HG03103 (cell line): ENCODE measurements around the gene STK24.
"Not testable (repeated sequence)": the region's sequence is repeated elsewhere in the genome, so short reads cannot be mapped to it uniquely, and the experiment has no call there.

Source experiments
- ATAC-seq: cut with Tn5 transposase; IDR thresholded peaks from one replicate; pipeline ENCODE4 v1.9.1; 2021; ENCODE audit warnings: low read depth; ENCODE audit not compliant: unreplicated experiment

The STK24 gene

DNA sequence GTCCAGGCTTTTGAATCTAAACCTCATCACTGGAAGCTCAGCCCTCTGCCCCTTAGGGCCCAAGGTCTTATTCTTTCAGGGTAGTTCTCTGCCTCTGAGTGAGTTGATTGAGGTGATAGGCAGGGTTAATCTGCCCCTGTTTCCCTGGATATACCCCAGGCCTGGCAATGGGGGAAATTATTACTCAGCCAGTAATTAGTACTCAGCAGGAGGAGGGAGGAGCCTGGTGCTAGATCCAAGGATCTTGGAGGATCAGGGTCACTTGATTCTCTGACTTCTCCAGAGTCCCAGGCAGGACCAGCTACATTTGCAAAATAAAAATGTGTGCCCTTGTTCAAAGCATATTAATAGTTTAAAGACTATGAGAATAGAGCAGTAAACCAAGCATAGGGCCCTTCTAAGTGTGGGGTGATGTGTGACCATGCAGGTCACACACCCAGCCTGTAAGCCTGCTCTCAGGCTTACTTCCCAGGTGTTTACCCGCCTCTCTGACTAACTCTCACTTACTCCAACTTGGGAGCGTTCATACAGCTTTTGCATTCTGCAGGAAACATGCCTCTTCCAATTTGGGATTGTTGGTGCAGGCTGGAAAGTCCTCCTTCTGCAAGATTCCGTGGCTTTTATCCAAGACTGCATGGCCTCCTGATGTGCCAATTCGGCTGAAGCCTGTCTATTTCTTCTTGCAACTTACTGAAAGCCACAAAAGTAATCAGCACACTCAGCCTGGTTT is 7.9 kb upstream of the STK24 start:
- ATAC-seq = no peak

DNA sequence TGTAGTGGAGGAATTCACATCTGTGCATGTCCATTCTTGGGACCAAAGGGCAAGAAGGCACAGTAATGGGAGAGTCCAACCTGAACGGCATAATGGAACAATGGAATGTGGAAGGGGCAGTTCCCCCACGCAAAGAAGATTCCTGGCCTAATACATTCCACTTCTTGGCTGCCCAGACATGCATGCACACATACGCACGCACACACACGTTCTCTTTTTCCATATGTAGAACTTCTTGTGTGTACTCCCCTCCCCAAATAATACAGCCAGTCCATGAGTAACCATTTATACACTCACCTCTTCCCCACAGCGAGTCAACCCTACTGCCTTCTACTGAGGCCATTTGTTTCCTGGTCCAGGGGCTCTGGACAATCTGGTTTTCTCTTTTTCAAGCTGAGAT is 6.0 kb upstream of the STK24 start:
- no peak for ATAC-seq

DNA sequence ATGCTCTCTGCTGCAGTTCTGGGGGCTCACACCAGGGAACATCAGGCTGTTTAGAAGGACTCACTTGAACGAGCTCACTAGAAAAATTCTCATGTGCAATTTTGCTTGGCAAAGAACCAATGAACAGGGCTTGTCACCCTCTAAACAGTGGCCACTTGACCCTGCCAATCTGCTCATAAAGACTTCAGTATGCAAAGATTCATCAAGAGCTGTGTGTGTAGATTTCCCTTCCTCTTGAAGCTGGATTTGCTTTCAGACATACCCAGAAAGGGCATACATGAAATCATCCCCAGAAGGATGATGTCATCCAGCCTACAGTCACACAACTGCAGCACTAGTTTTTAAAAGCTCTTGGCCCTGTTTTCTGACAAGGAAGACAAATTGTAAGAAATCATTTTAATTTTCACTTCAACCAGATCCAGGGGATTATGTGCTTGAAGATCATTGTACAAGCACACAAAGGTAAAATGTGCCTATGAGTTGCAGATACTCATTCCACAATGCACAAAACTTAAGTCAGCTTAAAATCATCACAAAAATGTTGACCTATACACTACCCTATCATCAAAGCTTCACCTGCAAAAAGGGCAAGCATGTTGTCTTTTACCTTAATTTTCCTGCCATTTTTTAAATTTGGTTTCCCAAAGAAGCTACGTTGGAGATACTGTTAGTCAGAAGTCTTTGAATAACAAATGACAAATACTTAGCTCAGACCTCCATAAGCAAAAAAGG is 5.2 kb upstream of the STK24 start:
- ATAC-seq = no peak

DNA sequence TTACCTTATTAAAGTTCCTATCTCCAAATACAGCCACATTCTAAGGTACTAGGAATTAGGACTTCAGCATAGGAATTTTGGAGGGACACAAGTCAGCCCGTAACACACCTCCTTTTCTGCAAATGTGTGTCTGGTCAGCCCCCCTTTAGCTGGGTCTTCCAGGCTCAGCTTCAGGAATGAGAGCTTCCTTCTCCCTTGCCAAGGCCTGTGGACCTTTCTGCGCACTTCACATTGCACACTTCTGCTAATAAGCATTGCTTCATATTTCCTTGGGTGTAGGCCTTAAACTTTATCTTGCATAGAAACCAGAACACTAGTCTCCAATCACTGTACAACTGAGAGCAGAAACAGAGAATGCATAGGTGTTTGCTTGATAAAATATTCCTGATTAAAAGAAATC is 4.5 kb upstream of the STK24 start:
- ATAC-seq = no peak

DNA sequence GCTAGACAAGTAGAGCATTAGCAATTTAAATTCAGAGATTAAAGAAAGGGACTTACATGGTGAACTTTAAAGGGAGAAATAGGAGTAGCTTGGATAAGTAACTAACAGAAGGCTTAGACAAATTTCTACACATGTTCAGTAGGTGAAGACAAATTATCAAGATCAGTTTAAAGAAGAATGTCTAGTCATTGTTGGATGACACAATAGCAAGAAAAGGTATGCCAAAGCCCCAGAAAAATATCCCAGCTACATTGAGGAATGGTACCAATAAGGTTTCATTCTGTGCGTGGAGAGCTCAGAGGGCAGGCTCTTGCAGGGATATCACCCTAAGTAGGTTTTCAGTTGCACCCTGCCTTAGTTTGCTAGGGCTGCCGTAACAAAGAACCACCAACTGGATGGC is 3.5 kb upstream of the STK24 start:
- ATAC-seq = no peak

DNA sequence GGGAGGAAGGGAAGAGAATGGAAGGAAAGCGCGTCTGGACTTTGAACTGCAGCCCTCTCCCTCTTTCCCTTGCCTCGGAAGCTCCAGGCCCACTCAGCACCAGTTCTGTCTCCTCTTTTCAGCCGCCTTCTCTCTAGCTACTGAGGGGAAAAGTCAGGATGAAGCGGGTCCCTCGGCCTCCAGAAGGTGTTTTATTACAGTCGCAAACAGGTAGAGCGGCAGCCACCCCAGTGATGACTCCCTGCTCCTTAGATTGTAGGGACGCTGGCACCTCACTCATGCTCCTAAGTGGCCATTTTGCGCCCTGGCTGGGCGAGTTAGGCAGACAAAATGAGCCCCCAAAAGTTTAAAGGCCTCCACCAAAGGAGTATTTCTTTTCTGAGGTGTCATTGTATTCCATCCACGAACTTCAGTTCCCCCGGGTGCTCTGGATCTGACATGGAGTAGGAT is 954 bp upstream of the STK24 start:
- no peak for ATAC-seq

DNA sequence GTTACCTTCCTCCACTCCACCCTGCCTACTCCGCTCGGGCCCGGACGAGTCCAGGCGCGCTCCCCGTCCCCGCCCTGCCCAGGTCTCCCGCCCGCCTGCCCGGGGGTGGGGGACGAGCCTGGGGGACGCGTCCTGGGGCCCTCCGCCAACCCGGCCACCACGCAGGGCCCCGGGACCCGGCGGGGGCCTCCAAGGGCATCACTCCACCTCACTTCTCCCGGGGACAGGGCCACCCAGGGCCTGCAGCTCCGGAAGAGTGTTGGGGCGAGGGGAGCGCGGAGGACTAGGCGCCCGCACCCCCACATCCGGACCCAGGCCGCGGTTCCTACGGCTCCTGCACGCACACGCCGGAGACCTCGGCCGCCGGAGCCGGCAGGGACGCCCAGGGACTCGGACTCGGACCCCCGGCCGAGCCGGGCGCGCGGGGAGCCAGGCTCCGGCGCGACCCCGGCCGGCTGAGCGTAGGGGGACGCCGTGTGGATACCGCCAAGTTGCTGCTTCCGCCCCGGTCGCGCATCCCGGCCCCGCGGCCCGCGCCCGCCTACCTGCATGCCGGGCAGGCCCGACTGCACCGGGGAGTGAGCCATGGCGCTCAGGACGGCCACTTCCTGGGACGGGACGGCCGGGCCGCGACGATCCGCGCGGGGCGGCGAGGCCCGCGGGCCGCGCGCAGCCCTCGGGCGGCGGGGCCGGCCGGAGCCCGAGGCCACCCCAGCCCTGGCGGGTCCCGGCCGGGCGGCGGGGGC is 534 bp downstream of the STK24 start:
- ATAC-seq = peak; percentile 36

DNA sequence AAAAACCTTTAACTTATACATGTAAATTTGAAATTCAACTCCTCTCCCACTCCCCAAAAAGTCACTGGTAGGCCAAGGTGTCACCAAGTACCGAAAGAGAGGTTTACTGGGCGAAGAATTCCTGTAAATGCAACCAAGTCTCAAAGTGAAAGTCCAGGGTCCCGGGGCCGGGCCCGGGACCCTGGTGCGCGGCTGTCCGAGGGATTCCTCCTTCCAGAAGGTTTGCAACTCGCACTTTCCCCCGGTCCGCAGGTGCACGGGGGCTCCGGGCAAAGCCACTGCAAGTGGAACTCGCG is 1.1 kb downstream of the STK24 start:
- no peak for ATAC-seq

DNA sequence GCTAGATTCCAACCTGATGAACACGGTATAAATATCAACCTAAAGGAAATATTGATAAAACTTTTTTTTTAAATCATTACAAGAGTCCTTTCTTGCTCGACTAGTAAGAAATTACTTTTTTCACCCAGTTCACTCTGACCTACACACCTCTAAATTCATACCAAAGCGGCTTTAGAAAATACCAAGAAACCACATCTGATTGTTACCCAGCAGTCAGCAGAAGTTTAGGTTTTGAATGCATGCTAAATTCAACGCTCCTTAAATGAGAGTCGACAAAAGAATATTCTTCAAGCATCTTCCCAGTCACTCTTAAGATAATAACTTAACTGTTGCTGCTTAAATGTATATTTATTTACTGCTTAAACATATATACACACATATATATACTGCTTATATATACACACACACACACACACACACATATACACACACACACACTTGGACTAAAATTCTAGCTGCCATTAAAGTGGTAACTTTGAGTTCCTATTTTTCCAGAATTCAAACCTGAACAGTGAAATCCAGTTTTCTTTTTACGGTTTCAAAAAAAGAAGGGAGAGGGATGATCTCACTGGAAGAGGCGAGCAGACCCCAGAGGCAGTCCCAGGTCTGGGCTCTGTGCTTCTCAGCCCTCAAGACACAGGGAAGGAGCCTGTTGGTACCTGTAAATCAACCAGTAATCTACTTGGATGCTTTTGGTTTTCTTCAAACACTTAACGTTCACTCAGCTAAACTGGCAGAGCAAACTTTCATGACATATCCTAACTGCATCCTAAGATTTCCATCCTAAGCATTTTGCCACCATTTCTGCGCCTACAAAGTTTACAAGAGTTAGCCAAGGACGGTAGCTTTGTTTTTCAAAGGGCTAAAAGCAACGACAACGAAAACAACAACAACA is 1.7 kb downstream of the STK24 start:
- ATAC-seq = no peak

DNA sequence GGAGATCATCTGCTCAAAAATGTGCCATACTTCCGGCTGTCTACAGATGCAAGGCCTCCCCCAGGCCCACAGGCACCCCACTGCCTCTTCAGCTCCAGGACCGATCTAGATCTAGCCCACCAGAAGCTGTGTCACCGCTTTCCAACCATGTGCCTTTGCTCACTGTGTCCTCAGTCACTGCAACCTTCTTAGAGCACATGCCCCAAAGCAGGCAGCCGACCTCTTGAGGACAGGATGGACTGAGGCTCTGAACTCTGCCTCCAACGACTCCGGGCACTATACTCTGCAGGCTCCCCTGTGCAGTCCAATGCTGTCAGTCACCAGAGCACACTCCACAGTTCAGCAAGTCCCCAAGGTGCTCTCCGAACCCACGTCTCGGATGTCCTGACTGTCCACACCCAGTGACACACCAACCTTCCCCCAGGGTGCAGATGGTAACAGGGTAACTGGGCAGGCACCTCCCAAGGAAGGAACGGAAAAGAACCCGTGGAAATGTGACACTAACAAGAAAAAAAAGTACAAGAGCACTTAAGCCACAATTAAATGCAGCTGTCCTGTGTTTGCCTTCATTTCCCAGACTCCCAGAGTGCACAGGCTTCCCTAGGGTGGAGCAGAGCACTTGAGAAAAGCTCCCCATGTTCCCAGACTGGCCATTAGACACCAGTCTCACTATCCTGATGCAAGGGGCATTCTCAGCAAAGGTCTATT is 4.8 kb downstream of the STK24 start:
- no peak for ATAC-seq

DNA sequence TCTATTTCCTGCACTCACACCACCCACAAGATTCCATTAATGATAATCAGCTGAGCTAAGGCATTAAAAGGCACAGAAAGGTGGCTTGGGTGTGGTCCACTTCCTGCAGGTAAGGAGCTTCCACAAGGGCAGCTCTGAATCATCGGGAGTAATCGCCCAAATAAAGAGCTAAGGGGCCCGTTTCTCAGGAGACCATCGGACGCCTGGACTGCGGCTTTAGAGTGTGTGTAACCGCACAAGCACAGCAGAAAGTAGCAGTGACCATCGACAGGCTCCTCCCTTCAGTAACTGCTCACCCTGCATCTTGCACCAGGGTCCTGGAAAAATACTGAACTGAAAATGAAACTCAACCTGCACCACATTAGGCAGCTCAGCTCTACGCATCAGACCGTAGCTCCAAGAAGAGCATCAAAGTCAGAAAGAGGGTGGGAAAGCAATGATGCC is 6.0 kb downstream of the STK24 start:
- peak; percentile 73 for ATAC-seq

DNA sequence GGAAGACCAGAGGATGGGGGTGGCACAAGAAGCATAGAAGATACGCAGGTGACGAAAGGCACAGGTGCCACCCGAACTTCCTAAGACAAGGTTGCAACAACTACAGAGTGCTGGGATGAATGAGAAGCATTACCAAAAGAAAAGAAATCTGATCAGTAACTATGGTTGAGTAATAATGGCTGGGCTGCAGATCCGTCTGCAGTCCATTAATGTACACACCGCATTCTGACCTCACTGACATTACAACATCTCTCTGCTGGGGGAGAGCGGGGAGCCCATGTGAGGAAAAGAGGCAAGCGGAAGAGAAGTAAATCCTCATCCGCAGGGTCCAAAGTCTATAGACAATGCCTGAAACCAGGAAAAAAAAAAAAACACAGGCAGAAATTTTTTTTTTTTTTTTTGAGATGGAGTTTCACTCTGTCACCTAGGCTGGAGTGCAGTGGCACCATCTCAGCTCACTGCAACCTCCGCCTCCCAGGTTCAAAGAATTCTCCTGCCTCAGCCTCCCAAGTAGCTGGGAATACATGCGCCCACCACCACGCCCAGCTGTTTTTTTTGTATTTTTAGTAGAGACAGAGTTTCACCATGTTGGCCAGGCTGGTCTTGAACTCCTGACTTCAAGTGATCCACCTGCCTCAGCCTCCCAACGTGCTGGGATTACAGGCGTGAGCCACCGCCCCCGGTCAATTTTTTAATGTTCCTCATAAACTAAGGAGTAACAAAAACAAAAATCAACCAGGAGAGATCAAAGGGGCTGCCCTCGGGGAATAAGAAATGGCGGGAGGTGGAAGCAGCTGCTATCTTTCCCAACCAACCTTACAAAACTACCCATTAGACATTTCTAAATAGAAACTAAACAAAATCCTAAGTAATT is 7.2 kb downstream of the STK24 start:
- ATAC-seq = not testable (repeated sequence)

DNA sequence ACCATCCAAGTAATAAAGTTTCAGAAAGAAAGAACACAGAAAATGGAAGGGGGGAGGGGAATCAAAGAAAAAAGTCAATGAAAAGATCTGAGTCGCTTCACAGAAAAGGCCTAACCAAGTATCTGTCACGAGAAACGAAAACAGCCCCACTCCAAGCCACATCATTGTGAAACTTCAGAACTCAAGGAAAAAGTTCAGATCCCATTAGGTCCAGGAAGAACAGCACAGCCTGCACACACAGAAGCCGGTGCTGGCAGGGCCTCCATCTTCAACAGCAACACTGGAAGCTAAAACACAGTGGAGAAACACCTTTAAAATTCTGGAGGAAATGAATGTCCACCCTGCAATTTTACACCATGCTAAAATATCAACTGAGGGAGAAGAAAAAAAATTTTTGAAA is 8.0 kb downstream of the STK24 start:
- ATAC-seq = no peak

DNA sequence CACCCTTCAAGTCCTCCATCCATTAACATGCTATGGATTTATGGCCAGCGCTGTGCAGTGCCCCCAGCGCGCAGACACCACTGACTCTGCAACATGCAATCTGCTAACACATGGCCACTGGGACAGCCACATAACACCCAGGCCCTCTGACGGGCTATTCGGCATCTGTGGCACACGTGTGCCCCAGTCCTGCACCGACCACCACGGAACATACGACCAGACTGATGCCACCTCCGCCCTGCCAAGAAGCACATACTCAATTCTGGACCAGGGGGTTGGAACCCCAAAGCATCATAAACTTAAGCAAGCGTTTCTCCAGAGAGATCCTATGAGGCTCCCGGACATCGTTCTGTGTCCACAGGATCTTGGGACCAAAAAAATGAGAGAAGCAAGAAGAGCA is 9.8 kb downstream of the STK24 start:
- no peak for ATAC-seq

DNA sequence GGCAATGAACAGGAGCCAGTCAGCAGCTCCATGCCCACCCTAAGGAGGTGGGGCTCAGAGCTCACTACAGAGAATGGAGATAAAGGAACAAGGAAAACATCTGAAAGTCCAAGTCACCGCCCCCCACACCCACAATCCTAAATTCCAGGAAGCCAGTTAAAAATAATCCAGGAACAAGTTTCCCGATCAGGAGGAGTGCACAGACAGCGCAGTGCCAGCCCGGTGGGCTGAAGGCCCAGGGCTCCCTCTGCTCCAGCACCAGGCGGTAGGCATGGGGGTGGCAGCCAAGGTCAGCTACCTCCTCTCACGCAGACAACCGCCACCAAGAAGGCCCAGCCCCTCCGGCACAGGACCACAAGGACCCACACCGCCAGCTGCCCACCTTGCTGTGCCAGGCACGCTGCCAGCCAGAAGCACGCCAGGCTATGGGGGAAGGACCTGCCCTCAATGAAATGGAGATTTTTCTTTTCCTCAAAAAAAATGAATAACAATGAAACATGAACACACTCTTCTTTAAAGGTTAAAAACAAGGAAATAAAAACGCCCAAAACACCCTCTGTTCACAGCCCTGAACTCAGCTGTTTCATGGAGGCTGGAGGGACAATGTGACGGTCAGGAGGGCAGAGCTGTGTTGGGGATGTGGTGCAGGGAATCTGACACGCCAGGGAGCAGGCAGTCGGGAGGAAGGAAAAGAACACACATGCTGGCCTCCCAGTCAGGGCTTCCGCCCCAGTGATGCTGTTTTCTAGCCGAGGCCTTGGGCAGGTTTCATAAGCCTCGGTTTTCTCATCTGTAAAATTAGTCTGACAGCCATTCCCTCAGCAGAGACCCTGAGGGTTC is 11.0 kb downstream of the STK24 start:
- ATAC-seq = no peak

DNA sequence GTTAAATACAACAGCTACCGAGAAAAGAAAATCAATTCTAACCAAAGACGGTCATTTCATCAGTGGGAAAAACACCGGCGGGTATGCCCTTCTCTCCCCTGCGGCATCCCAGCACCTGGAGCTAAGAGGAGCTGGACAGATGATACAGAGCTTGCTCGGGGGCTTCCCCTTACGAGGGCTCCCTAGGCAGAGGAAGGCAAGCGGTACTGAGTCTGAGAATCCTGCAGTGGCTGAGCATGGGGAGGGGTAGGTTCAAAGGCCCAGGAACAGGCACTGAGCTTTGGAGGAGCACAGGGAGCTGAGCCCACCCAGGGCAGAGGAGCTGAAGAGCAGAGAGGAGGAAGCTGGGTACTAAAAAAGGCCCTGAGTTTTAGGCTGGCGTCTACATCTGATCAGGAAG is 12.7 kb downstream of the STK24 start:
- no peak for ATAC-seq

DNA sequence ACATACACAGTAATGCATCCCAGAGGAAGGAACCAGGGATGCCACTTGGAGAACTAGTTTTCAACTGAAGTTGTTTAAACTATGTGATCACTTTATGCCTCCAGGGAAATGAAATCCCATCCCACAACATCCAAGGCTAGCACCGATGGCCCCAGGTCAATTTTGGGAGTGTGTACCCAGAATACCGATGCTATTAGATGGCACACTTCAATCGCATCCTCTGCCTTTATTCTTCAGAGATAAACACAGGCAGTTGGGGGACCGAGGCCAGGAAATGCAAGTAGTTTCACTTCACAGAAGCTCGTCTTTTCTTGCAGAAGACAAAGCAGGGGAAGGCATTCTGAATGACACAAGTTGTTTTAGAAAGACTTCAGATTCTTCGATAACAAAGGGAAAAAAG is 13.8 kb downstream of the STK24 start:
- ATAC-seq = no peak

DNA sequence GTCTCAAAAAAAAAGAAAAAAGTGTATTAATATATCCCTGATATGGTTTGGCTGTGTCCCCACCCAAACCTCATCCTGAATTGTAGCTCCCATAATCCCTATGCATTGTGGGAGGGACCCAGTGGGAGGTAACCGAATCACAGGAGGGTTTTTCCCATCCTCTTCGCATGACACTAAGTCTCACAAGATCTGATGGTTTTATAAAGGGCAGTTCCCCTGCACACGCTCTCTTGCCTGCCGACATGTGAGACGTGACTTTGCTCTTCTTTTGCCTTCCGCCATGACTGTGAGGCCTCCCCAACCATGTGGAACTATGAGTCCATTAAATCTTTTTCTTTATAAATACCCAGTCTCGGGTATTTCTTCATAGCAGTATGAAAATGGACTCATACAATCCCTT is 17.7 kb downstream of the STK24 start:
- ATAC-seq = no peak
